DOHH2 (cell line): ENCODE measurements around the gene NDUFA13.

Experiments used
- H3F3A ChIP-seq: fragments of 200-600 bp; sonication (generic), shearing (Covaris generic); 2 replicates; pipeline ENCODE4 v1.6.0; 2016; ENCODE audit warnings: antibody characterized with exemption, mild to moderate bottlenecking; ENCODE audit not compliant: control insufficient read depth, insufficient read depth
- H3K27ac ChIP-seq: fragments of 200-600 bp; sonication (generic); 2 replicates; pipeline ENCODE4 v1.5.1; 2014; ENCODE audit warnings: low read depth, mild to moderate bottlenecking, low read length, moderate library complexity
- H3K27me3 ChIP-seq: fragments of 200-600 bp; sonication (generic); 2 replicates; pipeline ENCODE4 v1.6.1; 2014; ENCODE audit warnings: mild to moderate bottlenecking, low read length, mixed read lengths; ENCODE audit not compliant: control insufficient read depth
- H3K36me3 ChIP-seq: fragments of 200-600 bp; sonication (generic); 2 replicates; pipeline ENCODE4 v1.6.1; 2014; ENCODE audit warnings: mild to moderate bottlenecking, low read length, moderate library complexity, mixed read lengths; ENCODE audit not compliant: control insufficient read depth
- H3K4me1 ChIP-seq: fragments of 200-600 bp; sonication (generic); 2 replicates; pipeline ENCODE4 v1.6.1; 2014; ENCODE audit warnings: mild to moderate bottlenecking, low read length, mixed read lengths; ENCODE audit not compliant: control insufficient read depth
- H3K4me2 ChIP-seq: fragments of 200-600 bp; sonication (generic); 2 replicates; pipeline ENCODE4 v1.6.0; 2014; ENCODE audit warnings: mild to moderate bottlenecking, low read length, moderate library complexity
- H3K4me3 ChIP-seq: fragments of 200-600 bp; sonication (generic); 2 replicates; pipeline ENCODE4 v1.5.1; 2014; ENCODE audit warnings: mild to moderate bottlenecking, low read length, mixed read lengths
- H3K79me2 ChIP-seq: fragments of 200-600 bp; sonication (generic); 2 replicates; pipeline ENCODE4 v1.6.1; 2014; ENCODE audit warnings: mild to moderate bottlenecking, low read length, mixed read lengths; ENCODE audit not compliant: control insufficient read depth
- H3K9me2 ChIP-seq: fragments of 200-600 bp; sonication (generic); replicated peaks from 2 replicates; pipeline ENCODE4 v1.6.1; 2014; ENCODE audit warnings: mild to moderate bottlenecking, low read length, mixed read lengths; ENCODE audit not compliant: control insufficient read depth
- H3K9me3 ChIP-seq: fragments of 200-600 bp; sonication (generic); 2 replicates; pipeline ENCODE4 v1.6.1; 2014; ENCODE audit warnings: antibody characterized with exemption, low read length, mixed read lengths; ENCODE audit not compliant: control insufficient read depth, insufficient read depth
- H4K20me1 ChIP-seq: fragments of 200-600 bp; sonication (generic); 2 replicates; pipeline ENCODE4 v1.6.0; 2014; ENCODE audit warnings: low read depth, mild to moderate bottlenecking, antibody characterized with exemption, low read length, moderate library complexity; ENCODE audit not compliant: control insufficient read depth, insufficient read depth
- EZH2phosphoT487 ChIP-seq: fragments of 200-600 bp; sonication (generic); IDR thresholded peaks from 2 replicates; pipeline ENCODE4 v1.6.1; 2017; ENCODE audit warnings: borderline replicate concordance, mild to moderate bottlenecking, antibody characterized with exemption, low read length, moderate library complexity, mixed read lengths
- TF ChIP-seq, protein P1 (sequence below): fragments of 200-600 bp; sonication (generic); IDR thresholded peaks from one replicate; pipeline ENCODE4 v1.5.1; 2014; ENCODE audit warnings: antibody characterized with exemption, mild to moderate bottlenecking, low read depth, low read length; ENCODE audit not compliant: poor library complexity, severe bottlenecking

NDUFA13 gene

DNA sequence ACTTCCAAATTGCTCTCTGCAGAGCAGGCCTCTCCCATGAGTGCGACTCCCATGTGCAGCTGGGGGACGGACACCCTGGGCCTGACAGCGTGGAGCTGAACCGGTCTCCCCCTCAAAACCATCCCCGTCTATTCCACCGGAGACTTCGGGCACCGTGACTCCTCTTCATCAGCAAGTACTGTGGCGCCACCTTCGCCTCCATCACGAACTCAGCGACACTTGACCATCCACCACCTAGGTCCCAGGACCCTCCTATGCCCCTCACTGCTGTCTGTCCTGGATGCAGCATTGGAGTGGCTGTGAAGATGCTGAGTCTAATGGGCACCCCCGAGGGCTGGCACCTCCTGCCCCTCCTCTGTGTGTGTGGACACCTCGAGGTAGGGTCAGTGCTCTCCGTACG is 42.6 kb downstream of the NDUFA13 start:
- H3K27me3 ChIP-seq = no peaks in the 10 kb centered on the region
- TF ChIP-seq, protein P1, sequence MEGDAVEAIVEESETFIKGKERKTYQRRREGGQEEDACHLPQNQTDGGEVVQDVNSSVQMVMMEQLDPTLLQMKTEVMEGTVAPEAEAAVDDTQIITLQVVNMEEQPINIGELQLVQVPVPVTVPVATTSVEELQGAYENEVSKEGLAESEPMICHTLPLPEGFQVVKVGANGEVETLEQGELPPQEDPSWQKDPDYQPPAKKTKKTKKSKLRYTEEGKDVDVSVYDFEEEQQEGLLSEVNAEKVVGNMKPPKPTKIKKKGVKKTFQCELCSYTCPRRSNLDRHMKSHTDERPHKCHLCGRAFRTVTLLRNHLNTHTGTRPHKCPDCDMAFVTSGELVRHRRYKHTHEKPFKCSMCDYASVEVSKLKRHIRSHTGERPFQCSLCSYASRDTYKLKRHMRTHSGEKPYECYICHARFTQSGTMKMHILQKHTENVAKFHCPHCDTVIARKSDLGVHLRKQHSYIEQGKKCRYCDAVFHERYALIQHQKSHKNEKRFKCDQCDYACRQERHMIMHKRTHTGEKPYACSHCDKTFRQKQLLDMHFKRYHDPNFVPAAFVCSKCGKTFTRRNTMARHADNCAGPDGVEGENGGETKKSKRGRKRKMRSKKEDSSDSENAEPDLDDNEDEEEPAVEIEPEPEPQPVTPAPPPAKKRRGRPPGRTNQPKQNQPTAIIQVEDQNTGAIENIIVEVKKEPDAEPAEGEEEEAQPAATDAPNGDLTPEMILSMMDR = no peak
- no peak for TF ChIP-seq EZH2phosphoT487
- no peaks in the 10 kb centered on the region for H3K36me3 ChIP-seq
- no peaks in the 10 kb centered on the region for H3K9me2 ChIP-seq
- H4K20me1 ChIP-seq = no peaks in the 10 kb centered on the region; the same call in 1 of the 2 replicates
- H3K27ac ChIP-seq = no peak overlapping the region
- no peaks in the 10 kb centered on the region for H3F3A ChIP-seq
- H3K79me2 ChIP-seq = no peaks in the 10 kb centered on the region
- H3K4me1 ChIP-seq = no peaks in the 10 kb centered on the region
- H3K4me2 ChIP-seq = no peak overlapping the region
- H3K9me3 ChIP-seq = no peaks in the 10 kb centered on the region
- H3K4me3 ChIP-seq = no peak overlapping the region

DNA sequence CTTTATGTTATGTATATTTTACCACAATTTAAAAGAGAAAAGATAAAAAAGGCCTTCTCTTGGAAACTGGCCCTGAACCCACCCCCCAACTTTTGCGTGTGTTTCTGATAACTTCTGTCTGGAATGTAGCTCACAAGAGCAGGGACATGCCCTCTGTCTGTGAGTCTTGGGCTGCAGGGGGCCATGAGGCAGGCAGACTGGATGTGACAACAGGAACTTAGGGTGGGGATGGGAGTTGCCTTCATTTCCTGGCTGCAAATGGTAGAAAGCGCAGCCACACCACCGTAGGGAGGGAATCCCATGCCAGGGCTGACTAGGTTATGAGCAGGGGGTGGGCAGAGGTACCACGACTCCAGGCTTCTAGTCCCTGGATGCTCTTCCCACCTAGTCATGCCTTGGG is 43.9 kb downstream of the NDUFA13 start:
- no peaks in the 10 kb centered on the region for H3K4me1 ChIP-seq
- H3K9me3 ChIP-seq = no peaks in the 10 kb centered on the region
- no peak overlapping the region for H3K4me3 ChIP-seq
- no peaks in the 10 kb centered on the region for H3K9me2 ChIP-seq
- no peaks in the 10 kb centered on the region for H4K20me1 ChIP-seq
- no peak overlapping the region for H3K27ac ChIP-seq
- H3K36me3 ChIP-seq = no peaks in the 10 kb centered on the region; the same call in 1 of the 2 replicates
- no peaks in the 10 kb centered on the region for H3F3A ChIP-seq
- no peaks in the 10 kb centered on the region for H3K79me2 ChIP-seq
- no peak overlapping the region for H3K4me2 ChIP-seq
- no peak for TF ChIP-seq EZH2phosphoT487
- TF ChIP-seq, protein P1 = no peak
- H3K27me3 ChIP-seq = no peaks in the 10 kb centered on the region

DNA sequence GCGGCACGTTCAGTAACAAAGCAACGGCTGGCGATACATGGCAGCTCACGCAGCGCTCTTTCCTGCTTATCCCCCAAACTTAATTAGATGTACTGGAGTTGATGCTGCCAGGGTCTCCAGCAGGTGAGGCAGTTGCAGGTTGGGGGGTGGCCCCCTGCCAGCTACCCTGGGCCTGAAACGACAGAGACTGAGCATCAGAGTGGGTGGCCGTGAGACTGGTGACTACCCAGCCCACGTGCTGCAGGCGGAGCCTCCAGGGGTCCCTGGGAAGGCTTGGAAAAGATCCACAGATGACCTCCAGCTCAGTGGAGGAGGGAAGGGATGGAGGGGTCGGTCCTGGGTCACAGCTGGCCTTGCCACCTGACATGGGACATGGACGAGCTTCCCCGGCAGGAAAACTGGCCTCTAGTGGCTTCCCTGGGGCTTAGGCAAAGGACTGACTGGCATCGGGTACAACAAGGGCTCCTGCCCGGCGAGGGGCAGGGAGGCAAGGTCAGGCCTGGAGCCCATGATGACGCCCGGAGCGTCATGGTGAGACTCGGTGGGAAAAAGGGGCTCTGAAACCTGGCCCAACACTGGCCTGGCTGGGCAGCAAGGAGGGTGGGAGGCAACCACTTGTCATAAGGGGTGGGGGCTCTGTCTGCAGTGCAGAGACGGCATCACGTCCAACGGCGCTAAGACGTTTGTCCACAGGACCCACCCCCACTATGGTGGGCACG is 46.1 kb downstream of the NDUFA13 start:
- no peak overlapping the region for H3K4me3 ChIP-seq
- H3K4me1 ChIP-seq = no peaks in the 10 kb centered on the region
- TF ChIP-seq EZH2phosphoT487 = no peak
- TF ChIP-seq, protein P1 = no peak
- H3F3A ChIP-seq = no peaks in the 10 kb centered on the region
- H3K4me2 ChIP-seq = no peak overlapping the region
- no peak overlapping the region for H3K27ac ChIP-seq
- H3K9me2 ChIP-seq = no peaks in the 10 kb centered on the region
- no peaks in the 10 kb centered on the region for H3K79me2 ChIP-seq
- no peaks in the 10 kb centered on the region for H4K20me1 ChIP-seq
- no peaks in the 10 kb centered on the region; the same call in 1 of the 2 replicates for H3K36me3 ChIP-seq
- no peaks in the 10 kb centered on the region for H3K27me3 ChIP-seq
- H3K9me3 ChIP-seq = no peaks in the 10 kb centered on the region
